GM19025 (cell line): ENCODE data around the gene ABCA4.
"Not testable (repeated sequence)": the region's sequence is repeated elsewhere in the genome, so short reads cannot be mapped to it uniquely, and the experiment has no call there.

Experiments
- ATAC-seq: cut with Tn5 transposase; IDR thresholded peaks from one replicate; pipeline ENCODE4 v1.9.1; 2021; ENCODE audit warnings: mild to moderate bottlenecking, low read depth, moderate library complexity; ENCODE audit not compliant: unreplicated experiment

ABCA4 gene

GRCh38 chr1:94011709-94012595, 109.0 kb downstream of the ABCA4 start:
- ATAC-seq, result no peak

- ATAC-seq, result no peak
Observed at GRCh38 chr1:94011129-94011528, 109.8 kb downstream of the ABCA4 start.

GRCh38 chr1:94009304-94009703, 111.6 kb downstream of the ABCA4 start:
- no peak for ATAC-seq

GRCh38 chr1:94006604-94007003, 114.3 kb downstream of the ABCA4 start:
- ATAC-seq, result no peak

GRCh38 chr1:94004924-94005323, 116.0 kb downstream of the ABCA4 start:
- no peak for ATAC-seq

- no peak for ATAC-seq
Observed at GRCh38 chr1:94002046-94002787, 118.7 kb downstream of the ABCA4 start.

GRCh38 chr1:94001397-94002045, 119.4 kb downstream of the ABCA4 start:
- no peak for ATAC-seq

- no peak for ATAC-seq
Observed at GRCh38 chr1:94000510-94001282, 120.3 kb downstream of the ABCA4 start.

GRCh38 chr1:93999840-94000415, 121.0 kb downstream of the ABCA4 start:
- ATAC-seq, result no peak

- not testable (repeated sequence) for ATAC-seq
Observed at GRCh38 chr1:93998532-93998931, 122.4 kb downstream of the ABCA4 start.

GRCh38 chr1:93997756-93998155, 123.2 kb downstream of the ABCA4 start:
- no peak for ATAC-seq

GRCh38 chr1:93995837-93996536, 125.0 kb downstream of the ABCA4 start:
- no peak for ATAC-seq

GRCh38 chr1:93993731-93994130, 127.2 kb downstream of the ABCA4 start:
- no peak for ATAC-seq

GRCh38 chr1:93992954-93993353, 128.0 kb downstream of the ABCA4 start:
- no peak for ATAC-seq

- no peak for ATAC-seq
Observed at GRCh38 chr1:93992190-93992589, 128.8 kb downstream of the ABCA4 start.

GRCh38 chr1:93991271-93991670, 129.7 kb downstream of the ABCA4 start:
- ATAC-seq, result no peak

GRCh38 chr1:93990477-93990876, 130.5 kb downstream of the ABCA4 start:
- ATAC-seq, result not testable (repeated sequence)

GRCh38 chr1:93990010-93990409, 130.9 kb downstream of the ABCA4 start:
- ATAC-seq, result no peak

- no peak for ATAC-seq
Observed at GRCh38 chr1:93989601-93990000, 131.3 kb downstream of the ABCA4 start.
